ENCODE measurements around the gene GCN1. TPM values are rescaled to one million over a fixed set of nuclear protein-coding genes. Genes with fewer than 3 reads are reported as not detected.

Gene GCN1
- total RNA-seq, 6 experiments from 2014 or later = 29.9 to 62.8 (median 39.4) TPM

DNA sequence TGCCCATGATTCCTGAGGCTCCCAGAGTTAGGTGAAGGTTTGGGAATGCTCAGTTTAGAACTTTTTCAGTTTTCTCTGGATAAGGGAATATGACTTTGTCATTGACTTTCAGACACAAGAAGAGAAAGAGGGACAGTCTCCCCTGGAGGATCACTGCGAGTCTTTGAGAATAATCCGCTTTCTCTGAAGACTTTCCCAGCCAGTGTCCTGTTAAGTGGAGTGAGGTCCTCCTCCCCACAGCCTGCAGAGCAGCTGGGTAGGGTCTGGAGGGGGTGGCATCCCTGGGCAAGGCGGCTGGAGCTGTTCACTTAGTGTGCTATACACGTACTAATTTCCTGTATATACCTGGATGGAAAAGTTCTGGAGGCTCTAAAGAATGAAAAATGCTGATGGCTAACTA, 69.5 kb downstream of the GCN1 start:
- no peak overlapping the region for H3K4me3 ChIP-seq
- WGBS (ENCODE audit: insufficient coverage, low coverage, low lambda C conversion rate, missing lambda C conversion rate) = 100% methylated on average over 2 of the region's 4 CpGs
- H3K36me3 ChIP-seq = peaks cover 0 to 36% (median 16%) of the 10 kb centered on the region in 4 donors
- no peaks in the 10 kb centered on the region for H3K9me3 ChIP-seq
- no peaks in the 10 kb centered on the region for H3K27me3 ChIP-seq
- peaks cover 0 to 7% (median 0%) of the 10 kb centered on the region in 4 donors for H3K4me1 ChIP-seq
- ATAC-seq = no peak
- TF ChIP-seq, protein P1, sequence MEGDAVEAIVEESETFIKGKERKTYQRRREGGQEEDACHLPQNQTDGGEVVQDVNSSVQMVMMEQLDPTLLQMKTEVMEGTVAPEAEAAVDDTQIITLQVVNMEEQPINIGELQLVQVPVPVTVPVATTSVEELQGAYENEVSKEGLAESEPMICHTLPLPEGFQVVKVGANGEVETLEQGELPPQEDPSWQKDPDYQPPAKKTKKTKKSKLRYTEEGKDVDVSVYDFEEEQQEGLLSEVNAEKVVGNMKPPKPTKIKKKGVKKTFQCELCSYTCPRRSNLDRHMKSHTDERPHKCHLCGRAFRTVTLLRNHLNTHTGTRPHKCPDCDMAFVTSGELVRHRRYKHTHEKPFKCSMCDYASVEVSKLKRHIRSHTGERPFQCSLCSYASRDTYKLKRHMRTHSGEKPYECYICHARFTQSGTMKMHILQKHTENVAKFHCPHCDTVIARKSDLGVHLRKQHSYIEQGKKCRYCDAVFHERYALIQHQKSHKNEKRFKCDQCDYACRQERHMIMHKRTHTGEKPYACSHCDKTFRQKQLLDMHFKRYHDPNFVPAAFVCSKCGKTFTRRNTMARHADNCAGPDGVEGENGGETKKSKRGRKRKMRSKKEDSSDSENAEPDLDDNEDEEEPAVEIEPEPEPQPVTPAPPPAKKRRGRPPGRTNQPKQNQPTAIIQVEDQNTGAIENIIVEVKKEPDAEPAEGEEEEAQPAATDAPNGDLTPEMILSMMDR (IDR thresholded peaks at IDR 0.05) = no peak
- no peak for TF ChIP-seq POLR2A (IDR thresholded peaks at IDR 0.05)
- intact Hi-C loops (cut with DNase I) = no loop called here
- H3K27ac ChIP-seq = no peak overlapping the region
- DNase-seq = no peak

GRCh38 chr12:120121766-120122293, 72.7 kb downstream of the GCN1 start:
- Histone ChIP-seq H3K27me3 (no peaks in the 10 kb centered on the region), H3K36me3 (peaks cover 0 to 5% (median 0%) of the 10 kb centered on the region in 4 donors), H3K4me1 (peaks cover 0 to 29% (median 5%) of the 10 kb centered on the region in 4 donors), H3K27ac (no peak overlapping the region), H3K4me3 (no peak overlapping the region), H3K9me3 (no peaks in the 10 kb centered on the region)
- DNase-seq (no peak), ATAC-seq (peak in 1 of 4 donors; percentile 10)
- TF ChIP-seq, protein P1 (IDR thresholded peaks at IDR 0.05) = no peak
- no peak for TF ChIP-seq POLR2A (IDR thresholded peaks at IDR 0.05)
- WGBS (ENCODE audit: insufficient coverage, low coverage, low lambda C conversion rate, missing lambda C conversion rate) = 43% methylated on average over 4 of the region's 4 CpGs
- intact Hi-C loops (cut with DNase I) = no loop called here

- Histone ChIP-seq H3K36me3 (no peaks in the 10 kb centered on the region), H3K9me3 (no peaks in the 10 kb centered on the region), H3K27ac (no peak overlapping the region), H3K4me1 (peaks cover 0 to 29% (median 5%) of the 10 kb centered on the region in 4 donors), H3K4me3 (no peak overlapping the region), H3K27me3 (no peaks in the 10 kb centered on the region)
- 83% methylated on average over 1 of the region's 2 CpGs for WGBS (ENCODE audit: insufficient coverage, low coverage, low lambda C conversion rate, missing lambda C conversion rate)
- TF ChIP-seq POLR2A (IDR thresholded peaks at IDR 0.05) = no peak
- TF ChIP-seq, protein P1 (IDR thresholded peaks at IDR 0.05) = no peak
- DNase-seq (no peak), ATAC-seq (no peak)
- intact Hi-C loops (cut with DNase I) = no loop called here
Measured at GRCh38 chr12:120121343-120121742, 73.2 kb downstream of the GCN1 start.

DNA sequence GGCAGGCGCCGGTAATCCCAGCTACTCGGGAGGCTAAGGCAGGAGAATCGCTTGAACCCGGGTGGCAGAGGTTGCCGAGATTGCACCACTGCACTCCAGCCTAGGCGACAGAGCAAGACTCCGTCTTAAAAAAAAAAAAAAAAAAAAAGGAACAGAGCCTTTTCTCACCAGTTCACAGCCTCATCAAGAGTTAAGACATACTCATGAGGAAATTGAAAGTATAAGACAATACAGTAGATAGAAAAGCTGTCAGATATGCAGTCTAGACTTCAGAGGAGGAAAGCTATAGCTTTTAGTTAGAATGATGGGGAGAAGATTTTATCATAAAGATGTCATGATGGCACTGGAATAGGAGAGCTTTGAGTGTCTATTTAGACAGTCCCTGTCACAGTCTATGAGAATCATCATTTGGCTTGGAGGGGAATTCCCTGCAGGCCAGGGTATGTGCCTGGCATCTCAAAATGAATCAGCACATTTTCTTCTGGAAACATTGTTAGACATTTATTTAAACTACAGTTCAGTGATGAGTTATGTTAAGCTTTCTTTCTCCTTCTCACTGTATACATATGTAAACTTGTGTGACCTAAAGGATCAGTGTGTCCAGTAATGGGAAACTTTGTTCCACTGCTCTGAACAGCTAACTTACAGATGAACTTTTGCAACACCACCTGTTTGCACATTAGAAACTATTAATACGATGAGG, 75.1 kb downstream of the GCN1 start:
- Histone ChIP-seq H3K27me3 (no peaks in the 10 kb centered on the region), H3K9me3 (no peaks in the 10 kb centered on the region), H3K4me1 (peaks cover 0 to 37% (median 5%) of the 10 kb centered on the region in 4 donors), H3K27ac (no peak overlapping the region), H3K4me3 (no peak overlapping the region), H3K36me3 (no peaks in the 10 kb centered on the region)
- intact Hi-C loops (cut with DNase I) = no loop called here
- 76% methylated on average over 8 of the region's 9 CpGs for WGBS (ENCODE audit: insufficient coverage, low coverage, low lambda C conversion rate, missing lambda C conversion rate)
- ATAC-seq = peak in 1 of 4 donors; percentile 12
- TF ChIP-seq POLR2A (IDR thresholded peaks at IDR 0.05) = no peak
- TF ChIP-seq, protein P1 (IDR thresholded peaks at IDR 0.05) = no peak
- DNase-seq = no peak
